ENCODE data around the gene XPC.

Gene XPC

GRCh38 chr3:14152233-14152962, 26.0 kb downstream of the XPC start:
- no peak for TF ChIP-seq EZH2phosphoT487 (IDR thresholded peaks at IDR 0.05; ENCODE audit: low read depth)
- peak; percentile 26; the same call in 1 of the 2 replicates for TF ChIP-seq CTCF (IDR thresholded peaks at IDR 0.05; ENCODE audit: low read depth, low read length)
- H4K20me1 ChIP-seq (ENCODE audit: insufficient read depth, low read length), result peaks cover 3% of the 10 kb centered on the region; the same call in 1 of the 2 replicates
- no peaks in the 10 kb centered on the region for H3K27me3 ChIP-seq (ENCODE audit: low read depth, low read length)
- no peak overlapping the region for H3K4me2 ChIP-seq (ENCODE audit: low read length)
- no peak overlapping the region for H3K27ac ChIP-seq (ENCODE audit: low read length)
- no peak overlapping the region for H3K9ac ChIP-seq (ENCODE audit: low read length)
- no peak overlapping the region for H2AFZ ChIP-seq (ENCODE audit: low read depth, low read length)
- H3K9me3 ChIP-seq (ENCODE audit: insufficient read depth, low read length), result no peaks in the 10 kb centered on the region
- no peaks in the 10 kb centered on the region for H3K79me2 ChIP-seq (ENCODE audit: low read length)
- H3K4me3 ChIP-seq (ENCODE audit: low read length), result no peak overlapping the region
- no peaks in the 10 kb centered on the region for H3K4me1 ChIP-seq (ENCODE audit: low read length)
- peaks cover 57% of the 10 kb centered on the region for H3K36me3 ChIP-seq (replicated peaks; ENCODE audit: low read depth, low read length)

GRCh38 chr3:14151471-14152083, 26.8 kb downstream of the XPC start:
- TF ChIP-seq EZH2phosphoT487 (IDR thresholded peaks at IDR 0.05; ENCODE audit: low read depth), result no peak
- H3K27ac ChIP-seq (ENCODE audit: low read length), result no peak overlapping the region
- no peaks in the 10 kb centered on the region for H3K79me2 ChIP-seq (ENCODE audit: low read length)
- no peak overlapping the region for H3K4me3 ChIP-seq (ENCODE audit: low read length)
- no peak overlapping the region for H2AFZ ChIP-seq (ENCODE audit: low read depth, low read length)
- peaks cover 55% of the 10 kb centered on the region for H3K36me3 ChIP-seq (replicated peaks; ENCODE audit: low read depth, low read length)
- no peak overlapping the region for H3K4me2 ChIP-seq (ENCODE audit: low read length)
- 0 out of 2 replicates have a peak, but pooled peaks cover 3% of the 10 kb centered on the region for H4K20me1 ChIP-seq (ENCODE audit: insufficient read depth, low read length)
- no peaks in the 10 kb centered on the region for H3K27me3 ChIP-seq (ENCODE audit: low read depth, low read length)
- H3K9me3 ChIP-seq (ENCODE audit: insufficient read depth, low read length), result no peaks in the 10 kb centered on the region
- no peak overlapping the region for H3K9ac ChIP-seq (ENCODE audit: low read length)
- no peaks in the 10 kb centered on the region for H3K4me1 ChIP-seq (ENCODE audit: low read length)

- Histone ChIP-seq H2AFZ (ENCODE audit: low read depth, low read length) (no peak overlapping the region), H3K4me1 (ENCODE audit: low read length) (no peaks in the 10 kb centered on the region), H3K36me3 (replicated peaks; ENCODE audit: low read depth, low read length) (peaks cover 58% of the 10 kb centered on the region), H3K9ac (ENCODE audit: low read length) (no peak overlapping the region), H3K79me2 (ENCODE audit: low read length) (no peaks in the 10 kb centered on the region), H3K4me3 (ENCODE audit: low read length) (no peak overlapping the region), H3K27me3 (ENCODE audit: low read depth, low read length) (no peaks in the 10 kb centered on the region), H3K4me2 (ENCODE audit: low read length) (no peak overlapping the region), H3K27ac (ENCODE audit: low read length) (no peak overlapping the region), H4K20me1 (ENCODE audit: insufficient read depth, low read length) (no peaks in the 10 kb centered on the region), H3K9me3 (ENCODE audit: insufficient read depth, low read length) (no peaks in the 10 kb centered on the region)
- TF ChIP-seq CTCF (IDR thresholded peaks at IDR 0.05; ENCODE audit: low read depth, low read length) (no peak), EZH2phosphoT487 (IDR thresholded peaks at IDR 0.05; ENCODE audit: low read depth) (no peak)
These were observed 27.7 kb downstream of the XPC start for GRCh38 chr3:14150491-14151230.

GRCh38 chr3:14150078-14150477, 28.3 kb downstream of the XPC start:
- Histone ChIP-seq H3K9ac (ENCODE audit: low read length) (no peak overlapping the region), H3K4me3 (ENCODE audit: low read length) (no peak overlapping the region), H3K9me3 (ENCODE audit: insufficient read depth, low read length) (no peaks in the 10 kb centered on the region), H3K36me3 (replicated peaks; ENCODE audit: low read depth, low read length) (peaks cover 64% of the 10 kb centered on the region), H3K4me1 (ENCODE audit: low read length) (peaks cover 3% of the 10 kb centered on the region), H3K27ac (ENCODE audit: low read length) (no peak overlapping the region), H3K4me2 (ENCODE audit: low read length) (no peak overlapping the region), H2AFZ (ENCODE audit: low read depth, low read length) (no peak overlapping the region), H4K20me1 (ENCODE audit: insufficient read depth, low read length) (no peaks in the 10 kb centered on the region), H3K27me3 (ENCODE audit: low read depth, low read length) (no peaks in the 10 kb centered on the region), H3K79me2 (ENCODE audit: low read length) (no peaks in the 10 kb centered on the region)
- TF ChIP-seq EZH2phosphoT487 (IDR thresholded peaks at IDR 0.05; ENCODE audit: low read depth), result no peak
- no peak for TF ChIP-seq CTCF (IDR thresholded peaks at IDR 0.05; ENCODE audit: low read depth, low read length)

Measured in OCI-LY3 (cell line).